ENCODE measurements around the gene NMU.
"Not testable (repeated sequence)": the region's sequence is repeated elsewhere in the genome, so short reads cannot be mapped to it uniquely, and the experiment has no call there.

The NMU gene, protein sequence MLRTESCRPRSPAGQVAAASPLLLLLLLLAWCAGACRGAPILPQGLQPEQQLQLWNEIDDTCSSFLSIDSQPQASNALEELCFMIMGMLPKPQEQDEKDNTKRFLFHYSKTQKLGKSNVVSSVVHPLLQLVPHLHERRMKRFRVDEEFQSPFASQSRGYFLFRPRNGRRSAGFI

DNA sequence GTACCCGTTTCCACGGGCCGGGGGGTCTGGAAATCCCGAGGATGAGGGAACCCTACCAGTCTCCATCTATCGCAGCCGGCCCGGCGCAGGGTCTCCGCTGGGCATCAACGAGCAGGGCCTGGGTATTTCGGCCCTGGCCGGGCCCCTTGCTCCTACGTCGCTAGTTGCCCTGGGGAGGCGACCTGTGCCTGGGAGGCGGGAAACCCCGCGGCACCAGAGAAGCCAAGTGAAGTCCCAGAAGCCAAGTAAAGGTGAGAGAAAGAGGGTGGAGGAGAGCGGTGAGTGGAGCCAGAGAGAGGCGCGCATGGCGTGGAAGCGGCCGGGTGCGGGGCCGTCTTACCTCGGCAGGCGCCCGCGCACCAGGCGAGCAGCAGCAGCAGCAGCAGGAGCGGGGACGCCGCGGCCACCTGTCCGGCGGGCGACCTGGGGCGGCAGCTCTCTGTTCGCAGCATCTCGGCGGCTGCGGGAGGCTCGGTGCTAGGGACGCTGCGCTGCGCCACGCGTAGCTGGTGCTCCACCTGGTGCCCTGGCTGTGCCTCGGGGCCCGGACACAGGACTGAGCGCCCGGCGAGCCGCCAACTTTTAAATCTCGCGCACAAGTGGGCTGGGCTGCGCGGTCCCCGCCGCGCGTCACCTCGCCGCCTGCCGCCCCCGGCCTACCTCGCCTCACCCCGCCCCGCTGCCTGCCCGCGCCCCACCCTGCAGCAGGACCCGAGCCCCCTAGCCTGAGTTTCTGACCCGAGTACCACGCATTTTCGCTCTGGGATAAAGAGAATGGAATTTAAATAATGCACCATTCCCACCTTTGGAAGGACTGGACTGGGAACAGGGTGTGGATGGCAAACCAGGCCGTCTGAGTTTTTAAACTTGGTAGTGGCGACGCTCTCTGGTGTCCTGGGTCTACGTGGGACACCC is at the start of gene NMU:
TSS of gene NMU (minus strand) at position 558 of the 915 bp plus-strand sequence. CDS start at position 452, 106 bp downstream.
- peak; percentile 11 for DNase-seq

DNA sequence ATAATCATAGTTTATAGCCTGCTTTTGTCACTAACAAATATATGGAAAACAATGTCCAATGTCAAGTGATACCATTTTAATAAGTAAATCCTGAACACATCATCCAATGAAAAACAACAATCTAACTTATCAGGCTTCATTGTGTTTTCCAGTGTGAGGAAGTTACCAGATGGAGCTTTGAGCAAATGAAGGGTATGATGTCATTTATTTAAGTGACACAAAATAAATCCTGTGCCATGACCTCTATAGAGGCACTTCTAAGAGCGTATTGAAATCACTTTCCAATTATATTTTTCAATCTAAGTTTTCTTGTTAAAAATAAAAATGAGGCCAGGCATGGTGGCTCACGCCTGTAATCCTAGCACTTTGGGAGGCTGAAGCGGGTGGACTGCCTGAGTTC is 48.2 kb upstream of the NMU start:
- no peak for DNase-seq

DNA sequence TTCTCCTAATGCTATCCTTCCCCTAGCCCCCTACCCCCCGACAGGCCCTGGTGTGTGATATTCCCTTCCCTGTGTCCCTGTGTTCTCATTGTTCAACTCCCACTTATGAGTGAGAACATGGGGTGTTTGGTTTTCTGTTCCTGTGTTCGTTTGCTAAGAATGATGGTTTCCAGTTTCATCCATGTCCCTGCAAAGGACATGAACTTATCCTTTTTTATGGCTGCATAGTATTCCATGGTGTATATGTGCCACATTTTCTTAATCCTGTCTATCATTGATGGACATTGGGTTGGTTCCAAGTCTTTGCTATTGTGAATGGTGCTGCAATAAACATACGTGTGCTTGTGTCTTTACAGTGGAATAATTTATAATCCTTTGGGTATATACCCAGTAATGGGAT is 46.7 kb upstream of the NMU start:
- DNase-seq = not testable (repeated sequence)

DNA sequence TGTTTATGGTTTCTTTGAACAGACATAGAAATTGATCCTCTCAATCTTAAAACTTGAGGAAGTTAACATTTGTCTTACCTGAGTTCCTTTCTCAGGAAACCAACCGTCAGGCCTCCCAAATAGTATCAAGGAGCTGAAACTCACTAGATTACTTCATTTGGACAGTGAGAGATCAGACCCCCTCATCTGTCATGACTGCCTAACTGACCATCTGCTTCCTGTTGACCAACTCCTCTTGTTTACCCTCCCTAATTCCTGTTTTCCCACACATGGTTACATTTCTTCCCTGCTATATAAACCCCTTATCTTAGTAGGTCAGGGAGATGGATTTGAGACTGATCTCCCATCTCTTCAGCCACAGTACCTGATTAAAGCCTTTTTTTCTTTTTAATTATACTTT is 46.2 kb upstream of the NMU start:
- no peak for DNase-seq

DNA sequence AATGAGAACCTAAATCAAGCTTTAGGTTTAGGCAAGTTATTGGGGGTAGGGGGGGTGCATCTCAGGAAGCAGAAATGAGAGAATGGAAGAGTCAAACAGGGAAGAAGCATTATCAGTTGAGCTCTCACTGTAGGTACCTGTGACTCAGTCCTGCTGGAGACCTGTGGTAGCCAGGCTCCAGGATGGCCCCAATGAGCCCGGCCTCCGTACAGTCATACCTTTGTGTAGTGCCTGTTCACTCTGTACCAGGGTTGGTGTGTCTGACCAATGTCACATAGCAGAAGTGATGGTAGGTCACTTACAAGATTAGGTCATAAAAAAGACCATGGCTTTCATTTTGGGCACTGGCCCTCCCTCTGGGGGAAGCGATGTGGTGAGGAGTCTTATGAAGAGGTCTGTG is 45.3 kb upstream of the NMU start:
- DNase-seq = no peak

DNA sequence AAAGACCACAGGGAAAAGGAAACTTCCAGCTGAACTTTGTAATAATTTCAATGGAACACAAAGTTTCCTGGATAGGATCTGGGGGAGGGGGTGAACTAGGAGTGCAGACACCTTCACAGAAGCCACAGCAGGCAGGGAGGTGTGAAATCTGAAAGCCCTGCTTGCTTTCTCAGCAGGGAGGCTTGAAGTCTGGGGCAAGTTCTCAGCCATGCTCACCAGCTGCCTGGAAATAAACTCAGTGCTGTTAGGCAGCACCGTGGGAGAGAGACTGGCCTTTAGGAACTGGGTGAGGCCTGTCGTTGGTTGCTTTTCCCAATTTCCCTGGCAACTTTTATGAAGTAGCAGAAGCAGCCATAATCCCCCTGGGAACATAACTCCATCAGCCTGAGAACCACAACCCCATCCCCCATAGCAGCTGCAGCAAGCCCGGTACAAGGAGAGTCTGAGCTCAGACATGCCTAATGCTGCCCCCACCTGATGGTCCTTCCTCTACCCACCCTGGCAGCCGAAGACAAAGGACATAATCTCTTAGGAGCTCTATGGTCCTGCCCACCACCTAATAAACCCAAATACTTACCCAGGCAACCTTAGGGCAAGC is 39.2 kb upstream of the NMU start:
- DNase-seq = no peak

DNA sequence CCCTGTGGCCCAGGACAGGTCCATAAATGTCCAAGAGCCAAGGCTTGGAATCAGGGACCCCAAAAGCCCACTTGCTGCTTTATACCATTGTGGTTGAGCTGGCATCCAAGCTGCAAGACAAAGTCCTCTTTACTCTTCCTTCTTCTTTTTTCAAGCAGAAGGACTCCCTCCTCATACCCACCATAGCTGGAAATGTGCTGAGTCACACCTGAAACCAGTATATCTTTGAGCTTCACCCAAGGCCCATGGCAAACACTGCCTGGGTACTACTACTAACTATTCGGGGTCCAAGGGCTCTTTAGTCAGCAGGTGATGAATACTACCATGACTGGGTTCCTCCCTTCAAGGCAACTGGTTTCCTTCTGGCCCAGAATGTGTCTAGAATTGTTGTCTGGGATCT is 37.3 kb upstream of the NMU start:
- DNase-seq = no peak

DNA sequence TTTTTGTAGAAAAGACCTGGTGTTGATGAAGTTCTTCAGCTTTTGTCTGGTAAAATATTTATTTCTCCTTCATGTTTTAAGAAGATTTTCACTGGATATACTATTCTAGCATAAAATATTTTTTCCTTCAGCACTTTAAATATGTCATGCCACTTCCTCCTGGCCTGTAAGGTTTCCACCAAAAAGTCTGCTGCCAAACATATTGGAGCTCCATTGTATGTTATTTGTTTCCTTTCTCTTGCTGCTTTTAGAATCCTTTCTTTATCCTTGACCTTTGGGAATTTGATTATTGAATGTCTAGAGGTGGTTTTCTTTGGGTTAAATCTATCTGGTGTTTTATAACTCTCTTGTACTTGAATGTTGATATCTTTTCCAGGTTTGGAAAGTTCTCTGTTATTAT is 35.6 kb upstream of the NMU start:
- DNase-seq = no peak

DNA sequence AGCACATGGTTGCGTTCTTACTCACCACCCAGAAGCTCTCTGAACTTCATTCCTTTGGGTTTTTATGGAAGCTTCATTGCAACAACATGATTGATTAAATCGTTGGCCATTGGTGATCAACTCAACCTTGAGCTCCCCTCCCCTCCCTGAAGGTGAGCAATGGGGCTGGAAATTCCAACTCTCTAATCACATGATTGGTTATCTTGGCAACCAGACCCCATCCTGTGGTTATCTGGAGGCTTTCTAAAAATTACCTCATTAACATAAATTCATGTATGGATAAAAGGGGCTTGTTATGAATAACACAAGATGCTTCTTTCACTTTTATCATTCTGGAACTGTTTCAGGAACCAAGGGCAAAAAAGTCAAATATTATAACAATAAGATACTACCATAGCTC is 34.6 kb upstream of the NMU start:
- DNase-seq = no peak

DNA sequence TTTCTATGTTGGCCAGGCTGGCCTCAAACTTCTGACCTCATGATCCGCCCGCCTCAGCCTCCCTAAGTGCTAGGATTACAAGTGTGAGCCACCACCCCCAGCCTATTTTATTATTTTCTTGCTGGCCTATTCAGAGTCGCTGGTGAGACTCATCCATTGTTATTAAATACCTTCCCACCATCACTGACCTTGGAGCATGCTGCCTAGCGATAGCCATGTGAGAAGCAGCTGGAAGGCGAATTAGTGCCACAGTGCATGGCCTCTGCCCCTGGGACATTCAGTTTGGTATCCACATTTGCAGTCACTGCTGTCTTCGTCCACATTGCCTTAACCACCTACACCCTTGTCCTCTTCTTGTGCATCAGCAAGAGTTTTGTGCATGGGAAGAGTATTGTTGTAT is 32.4 kb upstream of the NMU start:
- DNase-seq = no peak

DNA sequence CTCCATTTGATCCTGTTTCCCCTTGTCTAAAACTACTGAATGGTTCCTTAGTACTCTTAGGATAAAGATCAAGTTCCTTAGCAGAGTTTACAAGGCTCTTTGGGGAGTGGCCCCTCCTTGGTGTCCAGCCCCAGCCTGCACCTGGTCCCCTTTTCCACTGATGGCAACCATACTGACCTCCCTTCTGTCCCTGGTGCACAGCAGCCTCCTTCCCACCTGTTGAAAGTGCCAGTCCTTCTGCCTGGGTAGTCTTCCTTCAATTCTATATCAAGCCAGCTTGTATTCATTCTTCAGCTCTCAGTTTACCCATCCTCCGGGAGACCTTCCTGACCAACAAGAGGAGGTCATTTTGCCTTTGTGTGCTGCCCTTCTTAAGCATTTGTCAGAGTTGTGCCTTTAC is 30.4 kb upstream of the NMU start:
- no peak for DNase-seq

DNA sequence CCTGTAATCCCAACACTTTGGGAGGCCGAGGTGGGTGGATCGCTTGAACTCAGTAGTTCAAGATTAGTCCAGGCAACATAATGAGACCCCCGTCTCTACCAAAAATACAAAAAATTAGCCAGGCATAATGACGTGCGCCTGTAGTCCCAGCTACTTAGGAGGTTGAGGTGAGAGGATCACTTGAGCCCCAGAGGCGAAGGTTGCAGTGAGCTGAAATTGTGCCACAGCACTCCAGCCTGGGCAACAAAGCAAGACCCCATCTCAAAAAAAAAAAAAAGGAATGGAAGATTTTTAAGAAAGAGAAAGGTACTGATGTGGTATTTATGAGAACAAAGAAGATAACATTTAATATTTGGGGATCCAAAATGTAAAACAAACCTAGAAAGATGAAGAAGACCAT is 27.0 kb upstream of the NMU start:
- DNase-seq = no peak

DNA sequence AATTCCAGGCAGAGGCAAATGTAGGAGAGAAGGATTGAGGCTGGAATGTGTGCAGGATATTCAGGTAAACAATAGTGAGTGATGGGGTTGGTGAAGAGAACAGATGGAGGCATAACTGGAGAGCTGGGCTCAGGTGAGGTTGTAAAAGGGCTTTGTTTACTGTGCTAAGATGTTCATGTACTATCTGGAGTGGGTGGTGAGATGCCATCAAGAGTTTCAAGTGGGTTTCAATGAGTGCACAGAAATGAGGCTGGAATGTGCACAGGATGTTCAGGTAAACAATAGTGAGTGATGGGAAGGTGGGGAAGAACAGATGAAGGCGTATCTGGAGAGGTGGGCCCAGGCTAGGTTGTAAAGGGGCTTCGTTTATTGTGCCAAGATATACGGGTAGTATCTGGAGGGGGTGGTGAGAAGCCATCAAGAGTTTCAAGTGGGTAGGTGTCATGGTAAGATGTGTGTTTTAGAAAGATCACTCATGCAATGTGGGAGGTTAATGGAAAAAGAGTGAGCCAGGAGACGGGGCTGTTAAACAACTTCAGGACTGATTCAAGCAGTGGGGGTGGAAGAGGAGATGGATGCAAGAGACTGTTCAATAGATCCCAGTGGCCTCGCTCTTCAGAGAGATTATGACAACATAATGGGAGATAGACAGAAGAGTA is 25.4 kb upstream of the NMU start:
- DNase-seq = no peak

DNA sequence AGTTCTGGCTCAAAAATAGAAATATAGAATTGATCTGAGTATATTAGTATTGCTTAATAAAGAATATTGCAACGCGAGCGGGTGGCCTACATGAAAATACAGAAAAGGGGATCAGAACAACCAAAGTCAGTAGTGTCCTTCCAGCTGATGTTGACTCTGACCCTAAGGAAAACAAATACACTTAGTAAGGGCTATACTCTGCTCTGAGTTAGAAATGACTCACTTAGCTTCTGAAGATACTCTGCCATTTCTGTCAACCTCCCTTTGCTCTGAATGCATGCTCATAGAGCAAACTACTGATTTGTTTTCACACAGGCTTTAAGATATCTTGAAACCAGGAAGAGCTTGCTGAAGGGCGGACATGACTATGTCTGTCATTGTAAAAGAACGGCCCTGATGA is 22.6 kb upstream of the NMU start:
- no peak for DNase-seq

DNA sequence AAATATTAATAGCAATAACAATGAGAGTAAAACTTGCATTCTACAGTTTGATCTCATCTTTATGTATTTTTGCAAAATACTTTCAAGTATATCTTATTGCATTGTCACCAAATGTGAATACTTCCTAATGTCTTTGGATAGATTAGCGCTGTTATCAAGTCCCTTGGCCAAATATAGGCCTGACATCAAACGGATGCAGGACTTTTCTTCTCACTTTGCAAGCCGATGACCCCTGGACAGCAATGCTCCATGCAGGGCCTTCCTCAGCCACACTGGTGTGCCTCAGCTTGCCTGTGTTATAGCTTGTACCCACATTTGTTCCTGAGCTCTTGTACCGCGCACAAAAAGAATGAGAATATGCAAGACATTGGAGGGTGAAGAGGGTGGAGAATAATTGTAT is 18.0 kb upstream of the NMU start:
- no peak for DNase-seq

DNA sequence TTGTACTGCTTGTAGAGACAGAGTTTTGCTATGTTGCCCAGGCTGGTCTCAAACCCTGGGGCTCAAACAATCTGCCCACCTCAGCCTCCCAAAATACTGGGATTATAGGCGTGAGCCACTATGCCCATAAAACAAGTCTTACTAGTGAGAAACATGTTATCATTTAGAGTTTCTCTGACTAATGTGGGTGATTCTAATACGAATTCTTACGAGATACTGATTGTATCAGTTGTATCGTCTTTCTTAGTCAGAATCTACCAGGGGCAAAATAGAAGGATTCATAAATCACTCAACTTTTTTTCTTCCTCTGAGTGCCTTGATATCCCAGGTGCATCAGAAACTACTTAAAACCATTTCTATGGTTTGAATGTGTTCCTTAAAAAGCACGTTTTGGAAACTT is 14.4 kb upstream of the NMU start:
- no peak for DNase-seq

DNA sequence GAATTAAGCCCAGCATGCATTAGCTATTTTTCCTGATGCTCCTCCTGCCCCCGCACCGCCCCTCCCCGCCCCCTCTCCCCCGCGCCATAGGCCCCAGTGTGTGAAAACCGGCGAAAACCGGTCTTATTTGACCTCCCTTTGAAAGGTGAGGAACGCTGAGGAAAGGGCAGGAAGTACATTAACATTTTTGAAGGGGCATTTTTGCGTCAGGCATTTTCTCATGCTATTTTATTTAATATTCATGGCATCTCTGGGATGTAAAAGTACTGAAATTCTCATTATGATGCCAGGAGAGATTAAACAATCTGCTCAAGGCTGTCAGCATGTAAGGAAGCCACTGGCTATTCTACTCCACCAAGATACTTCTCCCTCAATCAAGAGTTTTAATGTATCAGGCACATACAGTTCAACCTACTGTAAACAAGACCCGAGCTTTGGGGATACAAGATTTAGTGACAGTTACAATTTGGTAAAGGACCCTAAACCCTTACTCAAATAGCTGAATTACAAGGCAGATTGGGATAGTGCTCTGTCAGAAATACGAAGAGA is 1.2 kb upstream of the NMU start:
- no peak for DNase-seq

DNA sequence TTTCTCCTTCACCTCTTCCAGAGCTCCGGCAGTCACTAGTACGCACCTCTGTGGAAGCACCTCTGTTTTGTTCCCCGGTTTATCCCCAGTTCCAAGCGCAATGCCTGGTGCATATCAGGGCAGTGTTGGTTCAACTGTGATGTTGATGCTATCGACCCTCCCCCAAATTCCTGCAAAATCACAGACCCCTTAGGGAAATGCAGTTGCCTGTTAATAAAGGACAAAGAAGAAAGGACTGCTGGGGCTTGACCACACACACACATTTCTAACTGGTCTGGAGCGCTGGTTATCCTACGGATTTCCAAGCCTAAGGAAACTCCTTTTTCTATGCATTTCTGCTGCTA is 530 bp upstream of the NMU start:
- DNase-seq = no peak

DNA sequence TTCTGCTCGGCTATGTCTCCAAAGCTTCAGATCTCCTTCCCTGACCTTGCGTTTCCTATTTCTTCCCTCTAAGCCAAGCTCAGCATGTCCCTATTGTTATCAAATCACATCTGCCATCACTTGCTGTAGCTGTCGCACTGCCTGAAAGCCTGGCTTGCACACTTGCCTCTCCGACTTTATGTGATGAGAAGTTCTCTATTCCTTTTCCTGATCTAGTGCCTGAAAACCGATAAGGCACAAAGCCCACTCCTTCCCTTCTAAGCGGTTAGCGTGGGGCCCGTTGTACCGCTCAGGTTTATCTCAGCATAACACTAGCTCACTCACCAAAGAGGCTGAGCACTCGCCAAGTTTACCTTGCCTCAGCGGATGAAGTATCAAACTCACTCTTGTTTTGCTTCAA is 816 bp downstream of the NMU start:
- no peak for DNase-seq

DNA sequence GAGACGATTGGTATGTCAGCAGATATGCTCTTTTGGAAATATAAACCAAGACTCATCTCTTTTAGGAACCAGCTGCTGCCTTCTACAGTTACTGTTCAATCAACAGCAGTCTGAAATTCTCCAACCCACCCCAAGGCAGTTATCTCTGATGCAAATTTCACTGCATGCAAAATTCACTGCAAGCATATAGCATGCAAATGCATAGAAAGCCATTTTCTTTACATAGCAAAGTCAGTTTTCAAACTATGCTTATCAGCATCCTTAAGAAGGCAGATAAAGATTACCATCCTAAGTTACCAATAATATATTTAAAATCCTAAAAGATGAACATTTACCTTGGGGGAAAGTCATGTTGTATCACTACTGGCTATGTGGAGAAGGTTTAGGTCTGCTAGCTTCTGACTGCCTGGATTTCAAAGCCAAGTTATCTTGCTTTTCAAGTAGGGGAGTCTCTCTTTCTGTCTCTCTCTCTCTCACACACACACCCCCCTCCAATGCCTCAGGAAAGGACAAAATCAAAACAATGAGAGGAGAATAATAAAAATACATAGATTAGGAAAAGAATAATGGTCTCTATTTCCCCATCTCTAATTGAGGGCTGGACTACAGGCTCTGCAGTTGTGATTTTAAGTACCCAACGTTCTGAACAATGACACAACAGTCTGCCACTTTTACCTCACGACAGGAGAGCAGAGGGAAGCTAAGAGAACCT is 1.5 kb downstream of the NMU start:
- no peak for DNase-seq

DNA sequence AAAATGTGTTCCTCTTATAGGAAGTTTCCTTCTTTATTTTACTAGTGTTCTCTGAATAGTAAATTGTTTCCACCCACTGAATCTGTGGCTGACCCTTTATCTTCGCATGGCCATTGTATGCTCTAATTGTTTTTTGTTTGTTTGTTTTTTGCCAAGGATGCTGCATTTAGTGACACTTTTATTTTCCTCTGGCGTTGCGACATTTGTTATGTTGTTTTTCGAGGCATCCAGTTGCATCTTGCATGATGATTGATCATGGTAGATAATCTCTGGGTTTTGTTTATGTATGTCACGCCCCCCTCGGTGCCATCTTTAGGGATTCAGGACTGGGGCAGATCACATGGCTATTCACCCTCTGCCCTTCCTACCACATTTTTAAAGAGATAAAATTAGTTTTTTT is 2.2 kb downstream of the NMU start:
- no peak for DNase-seq

DNA sequence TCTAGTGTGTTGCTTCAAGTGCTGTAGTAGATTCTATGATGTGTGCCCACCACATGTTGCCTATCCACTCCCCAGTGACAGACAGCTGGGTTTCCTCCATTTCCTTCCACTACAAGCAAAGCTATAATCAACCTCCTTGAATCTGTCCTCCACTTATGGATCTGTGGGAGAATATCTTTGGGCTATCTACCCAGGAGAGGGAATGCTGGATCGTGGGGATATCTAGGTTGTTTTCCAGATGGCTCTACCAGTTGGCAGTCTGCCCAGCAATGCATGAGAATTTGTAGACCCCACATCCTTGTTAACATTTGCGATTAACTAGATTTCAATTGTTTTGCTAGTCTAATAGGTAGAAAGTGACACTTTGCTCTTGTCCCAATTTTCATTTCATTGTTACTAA is 10.3 kb downstream of the NMU start:
- no peak for DNase-seq

DNA sequence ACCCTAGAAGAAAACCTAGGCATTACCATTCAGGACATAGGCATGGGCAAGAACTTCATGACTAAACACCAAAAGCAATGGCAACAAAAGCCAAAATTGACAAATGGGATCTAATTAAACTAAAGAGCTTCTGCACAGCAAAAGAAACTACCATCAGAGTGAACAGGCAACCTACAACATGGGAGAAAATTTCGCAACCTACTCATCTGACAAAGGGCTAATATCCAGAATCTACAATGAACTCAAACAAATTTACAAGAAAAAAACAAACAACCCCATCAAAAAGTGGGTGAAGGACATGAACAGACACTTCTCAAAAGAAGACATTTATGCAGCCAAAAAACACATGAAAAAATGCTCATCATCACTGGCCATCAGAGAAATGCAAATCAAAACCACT is 12.0 kb downstream of the NMU start:
- not testable (repeated sequence) for DNase-seq

Data from stimulated activated CD4-positive, alpha-beta T cell treated with anti-CD3 and anti-CD28 coated beads, Interleukin-12 subunit alpha, Interleukin-12 subunit beta, amount 100 ng/mL, for 4 hours (primary cell).